C4-2B (cell line): ENCODE measurements around the gene ZSWIM1.

Experiments
- CTCF ChIP-seq: fragments of 450-650 bp; conservative IDR thresholded peaks from 2 replicates; pipeline ENCODE4 v1.5.1; 2017; ENCODE audit warnings: mild to moderate bottlenecking
- ZFX ChIP-seq: fragments of 450-650 bp; IDR thresholded peaks from 2 replicates; pipeline ENCODE4 v1.6.1; 2017

DNA sequence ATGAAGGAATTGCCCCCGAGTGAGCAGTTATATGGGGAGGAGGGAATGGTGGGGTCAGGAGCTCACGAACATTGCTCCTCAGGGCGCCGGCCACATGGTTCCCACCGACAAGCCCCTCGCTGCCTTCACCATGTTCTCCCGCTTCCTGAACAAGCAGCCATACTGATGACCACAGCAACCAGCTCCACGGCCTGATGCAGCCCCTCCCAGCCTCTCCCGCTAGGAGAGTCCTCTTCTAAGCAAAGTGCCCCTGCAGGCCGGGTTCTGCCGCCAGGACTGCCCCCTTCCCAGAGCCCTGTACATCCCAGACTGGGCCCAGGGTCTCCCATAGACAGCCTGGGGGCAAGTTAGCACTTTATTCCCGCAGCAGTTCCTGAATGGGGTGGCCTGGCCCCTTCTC, 17.3 kb downstream of the ZSWIM1 start:
- no peak for TF ChIP-seq CTCF
- TF ChIP-seq ZFX = no peak
